Upper lobe of left lung (tissue), 4 donors: ENCODE data around the gene VRK2.

ENCODE experiments used
- EP300 ChIP-seq, 4 donors: sonication (generic); formaldehyde crosslinking; IDR thresholded peaks; one replicate each; pipeline ENCODE4 v1.5.1; 2017; ENCODE audit warnings: antibody characterized with exemption in 4 of 4, control low read depth in 2 of 4
- POLR2A ChIP-seq, 4 donors: fragments of 450-650 bp; IDR thresholded peaks; one replicate each; pipeline ENCODE4 v1.5.1; 2016 to 2017; ENCODE audit warnings: antibody characterized with exemption in 4 of 4, mild to moderate bottlenecking in 2 of 4
- POLR2AphosphoS5 ChIP-seq, 2 donors: sonication (generic); formaldehyde crosslinking; IDR thresholded peaks; one replicate each; pipeline ENCODE4 v1.5.1; 2017; ENCODE audit warnings: antibody characterized with exemption in 2 of 2
- TF ChIP-seq, protein P1 (sequence below), 6 experiments: fragments of 450-650 bp in 4 of 6; fragments of 200-600 bp in 2 of 6; sonication (generic) in 2 of 6; IDR thresholded peaks; one replicate each; pipeline ENCODE4 v1.5.1; 2016 to 2019; ENCODE audit warnings: antibody characterized with exemption in 6 of 6

DNA sequence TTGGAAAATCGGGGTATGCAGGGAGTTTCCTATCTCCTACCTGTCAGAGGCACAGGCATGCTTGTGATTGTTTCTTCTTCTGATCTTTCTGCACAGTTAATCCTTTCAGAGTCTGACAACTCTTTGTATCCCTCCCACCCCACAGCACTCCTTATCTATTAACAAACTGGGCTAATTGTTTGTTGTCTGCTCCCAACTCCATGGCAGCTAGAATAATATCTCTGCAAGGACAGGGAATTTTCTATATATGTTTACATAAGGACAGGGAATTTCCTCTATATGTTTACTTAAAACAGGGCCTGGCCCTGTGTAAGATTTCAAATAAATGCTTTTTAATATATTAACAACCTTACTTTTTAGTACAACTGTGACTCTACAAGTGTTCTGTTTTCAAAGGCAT, 36.0 kb upstream of the VRK2 start:
- TF ChIP-seq, protein P1, sequence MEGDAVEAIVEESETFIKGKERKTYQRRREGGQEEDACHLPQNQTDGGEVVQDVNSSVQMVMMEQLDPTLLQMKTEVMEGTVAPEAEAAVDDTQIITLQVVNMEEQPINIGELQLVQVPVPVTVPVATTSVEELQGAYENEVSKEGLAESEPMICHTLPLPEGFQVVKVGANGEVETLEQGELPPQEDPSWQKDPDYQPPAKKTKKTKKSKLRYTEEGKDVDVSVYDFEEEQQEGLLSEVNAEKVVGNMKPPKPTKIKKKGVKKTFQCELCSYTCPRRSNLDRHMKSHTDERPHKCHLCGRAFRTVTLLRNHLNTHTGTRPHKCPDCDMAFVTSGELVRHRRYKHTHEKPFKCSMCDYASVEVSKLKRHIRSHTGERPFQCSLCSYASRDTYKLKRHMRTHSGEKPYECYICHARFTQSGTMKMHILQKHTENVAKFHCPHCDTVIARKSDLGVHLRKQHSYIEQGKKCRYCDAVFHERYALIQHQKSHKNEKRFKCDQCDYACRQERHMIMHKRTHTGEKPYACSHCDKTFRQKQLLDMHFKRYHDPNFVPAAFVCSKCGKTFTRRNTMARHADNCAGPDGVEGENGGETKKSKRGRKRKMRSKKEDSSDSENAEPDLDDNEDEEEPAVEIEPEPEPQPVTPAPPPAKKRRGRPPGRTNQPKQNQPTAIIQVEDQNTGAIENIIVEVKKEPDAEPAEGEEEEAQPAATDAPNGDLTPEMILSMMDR (IDR thresholded peaks at IDR 0.05), result no peak
- TF ChIP-seq EP300 (IDR thresholded peaks at IDR 0.05), result no peak
- TF ChIP-seq POLR2AphosphoS5 (IDR thresholded peaks at IDR 0.05), result no peak
- TF ChIP-seq POLR2A (IDR thresholded peaks at IDR 0.05), result no peak
